ENCODE results near the gene ERCC1. TPM values are rescaled to one million over a fixed set of nuclear protein-coding genes. Genes with fewer than 3 reads are reported as not detected.

Gene ERCC1
- total and polyA plus RNA-seq, 2 of the 13 experiments (the other 11 are each of a cell fraction or from before 2014, with no cell fraction given) = 40.0 to 66.4 TPM

- TF ChIP-seq PPARG (CRISPR knock-in tag; conservative IDR thresholded peaks at IDR 0.05) = no peak; the same call in 1 of the 2 replicates
- no peak for TF ChIP-seq ZFYVE20 (CRISPR knock-in tag; IDR thresholded peaks at IDR 0.05; ENCODE audit: borderline replicate concordance, low read depth)
- TF ChIP-seq ZNF703 (CRISPR knock-in tag; IDR thresholded peaks at IDR 0.05; ENCODE audit: borderline replicate concordance) = no peak
- no peak for TF ChIP-seq MZF1 (CRISPR knock-in tag; IDR thresholded peaks at IDR 0.05; ENCODE audit: borderline replicate concordance)
- no peak for TF ChIP-seq CEBPZ (IDR thresholded peaks at IDR 0.05; ENCODE audit: low read length)
- TF ChIP-seq TAF15 (IDR thresholded peaks at IDR 0.05; ENCODE audit: low read depth, low read length, poor library complexity, severe bottlenecking) = no peak
- no peak for TF ChIP-seq CBX2 (IDR thresholded peaks at IDR 0.05; ENCODE audit: low read depth, low read length)
- no peak for TF ChIP-seq CBX2 (CRISPR knock-in tag; IDR thresholded peaks at IDR 0.05; ENCODE audit: low read depth)
- TF ChIP-seq ZNF691 (CRISPR knock-in tag; IDR thresholded peaks at IDR 0.05; ENCODE audit: borderline replicate concordance, low read depth) = no peak; the same call in 1 of the 2 replicates
- TF ChIP-seq HOXA9 (CRISPR knock-in tag; IDR thresholded peaks at IDR 0.05; ENCODE audit: borderline replicate concordance) = no peak; the same call in 1 of the 2 replicates
- TF ChIP-seq CAMTA2 (CRISPR knock-in tag; IDR thresholded peaks at IDR 0.05; ENCODE audit: borderline replicate concordance) = 0 out of 2 replicates have a peak, but pooled peaks have one; percentile 41
- no peak for TF ChIP-seq KLF9 (CRISPR knock-in tag; IDR thresholded peaks at IDR 0.05; ENCODE audit: low read depth)
- 0 out of 2 replicates have a peak, but pooled peaks have one; percentile 6 for TF ChIP-seq ZNF598 (CRISPR knock-in tag; IDR thresholded peaks at IDR 0.05; ENCODE audit: borderline replicate concordance)
- TF ChIP-seq HBP1 (CRISPR knock-in tag; IDR thresholded peaks at IDR 0.05; ENCODE audit: low read depth) = 0 out of 2 replicates have a peak, but pooled peaks have one; percentile 42
- TF ChIP-seq PRDM10 (CRISPR knock-in tag; IDR thresholded peaks at IDR 0.05; ENCODE audit: low read depth) = peak; percentile 100
Observed at GRCh38 chr19:45406226-45407090, 17.3 kb downstream of the ERCC1 start, which contains the start of gene POLR1G (continued).
